Neuronal stem cell (in vitro differentiated cells): ENCODE data around the gene ADGRG2.

Source experiments
- DNase-seq: peaks from one replicate; pipeline ENCODE4 v3.0.0-alpha.2; 2013; ENCODE audit warnings: low spot score
- H2AFZ ChIP-seq: one replicate; pipeline ENCODE4 v1.6.1; 2013; ENCODE audit warnings: mild to moderate bottlenecking, low read length, inconsistent platforms
- H2AK5ac ChIP-seq: 2 replicates; pipeline ENCODE4 v1.6.1; 2013; ENCODE audit warnings: low read depth, mild to moderate bottlenecking, inconsistent platforms, low read length, moderate library complexity, mixed read lengths
- H2BK120ac ChIP-seq: 2 replicates; pipeline ENCODE4 v1.6.1; 2013; ENCODE audit warnings: low read depth, mild to moderate bottlenecking, inconsistent platforms, low read length, moderate library complexity, mixed read lengths
- H2BK12ac ChIP-seq: one replicate; pipeline ENCODE4 v1.6.1; 2013; ENCODE audit warnings: low read length, inconsistent platforms
- H2BK15ac ChIP-seq: 2 replicates; pipeline ENCODE4 v1.6.1; 2013; ENCODE audit warnings: mild to moderate bottlenecking, low read length, inconsistent platforms, mixed read lengths
- H2BK5ac ChIP-seq: one replicate; pipeline ENCODE4 v1.6.1; 2013; ENCODE audit warnings: inconsistent platforms, mild to moderate bottlenecking, low read length, moderate library complexity
- H3K14ac ChIP-seq: one replicate; pipeline ENCODE4 v1.6.1; 2013; ENCODE audit warnings: low read length, inconsistent platforms
- H3K18ac ChIP-seq: 2 replicates; pipeline ENCODE4 v1.6.1; 2013; ENCODE audit warnings: low read length, inconsistent platforms
- H3K23ac ChIP-seq: 2 replicates; pipeline ENCODE4 v1.6.1; 2013; ENCODE audit warnings: low read depth, mild to moderate bottlenecking, mixed read lengths, low read length, inconsistent platforms; ENCODE audit not compliant: poor library complexity
- H3K27ac ChIP-seq: replicated peaks from 3 replicates; pipeline ENCODE4 v1.5.1; 2013; ENCODE audit warnings: low read length, inconsistent platforms
- H3K27me3 ChIP-seq, 3 experiments: 2 replicates each; pipeline ENCODE4 v1.6.1; 2013; ENCODE audit warnings: low read length in 3 of 3, mild to moderate bottlenecking in 2 of 3, inconsistent platforms in 1 of 3, low read depth in 1 of 3, mixed read lengths in 1 of 3, moderate library complexity in 1 of 3; ENCODE audit not compliant: control insufficient read depth in 3 of 3, insufficient read depth in 3 of 3
- H3K36me3 ChIP-seq, 2 donors: replicated peaks in 1 of 2; 2 replicates each; pipeline ENCODE4 v1.6.1; 2013; ENCODE audit warnings: low read length in 2 of 2; ENCODE audit not compliant: control insufficient read depth in 2 of 2, insufficient read depth in 2 of 2
- H3K4ac ChIP-seq: 2 replicates; pipeline ENCODE4 v1.6.1; 2013; ENCODE audit warnings: inconsistent platforms, mild to moderate bottlenecking, low read length, moderate library complexity
- H3K4me1 ChIP-seq, 2 donors: 1 replicate in 1 of 2; 2 replicates in 1 of 2; pipeline ENCODE4 v1.6.1; 2013; ENCODE audit warnings: low read length in 2 of 2, low read depth in 1 of 2; ENCODE audit not compliant: control insufficient read depth in 2 of 2, insufficient read depth in 1 of 2
- H3K4me2 ChIP-seq: one replicate; pipeline ENCODE4 v1.6.1; 2013; ENCODE audit warnings: mild to moderate bottlenecking, low read length, inconsistent platforms; ENCODE audit not compliant: insufficient read depth, poor library complexity, severe bottlenecking
- H3K4me3 ChIP-seq, 2 donors: 2 replicates each; pipeline ENCODE4 v1.5.1; 2013; ENCODE audit warnings: low read length in 2 of 2, mild to moderate bottlenecking in 2 of 2, inconsistent platforms in 1 of 2, moderate library complexity in 1 of 2
- H3K79me1 ChIP-seq: one replicate; pipeline ENCODE4 v1.6.1; 2013; ENCODE audit warnings: low read depth, mild to moderate bottlenecking, inconsistent platforms, low read length, moderate library complexity
- H3K9ac ChIP-seq: one replicate; pipeline ENCODE4 v1.6.1; 2013; ENCODE audit warnings: mild to moderate bottlenecking, low read depth, low read length, inconsistent platforms; ENCODE audit not compliant: poor library complexity
- H3K9me3 ChIP-seq, 2 donors: replicated peaks in 1 of 2; 2 replicates each; pipeline versions ENCODE3 to v1.6.1; 2013; ENCODE audit warnings: low read length in 2 of 2, mild to moderate bottlenecking in 2 of 2, inconsistent platforms in 1 of 2, low read depth in 1 of 2, mixed read lengths in 1 of 2, moderate library complexity in 1 of 2; ENCODE audit not compliant: control insufficient read depth in 2 of 2, insufficient read depth in 1 of 2
- H4K8ac ChIP-seq: one replicate; pipeline ENCODE4 v1.6.1; 2013; ENCODE audit warnings: low read depth, mild to moderate bottlenecking, inconsistent platforms, low read length, moderate library complexity
- H4K91ac ChIP-seq: one replicate; pipeline ENCODE4 v1.6.1; 2013; ENCODE audit warnings: low read length, low read depth, mild to moderate bottlenecking, inconsistent platforms; ENCODE audit not compliant: poor library complexity
- WGBS, 2 donors: extraction: QIAGEN DNeasy Blood & Tissue Kit; methylation state at CpG; one replicate each; pipeline ENCODE4 v1.1.7; 2013; ENCODE audit warnings: missing lambda C conversion rate in 2 of 2, mixed read lengths in 1 of 2; ENCODE audit not compliant: insufficient read length in 2 of 2, insufficient replicate concordance in 1 of 2; ENCODE audit errors: extremely low coverage in 2 of 2; 5-methylcytosine and 5-hydroxymethylcytosine counted together

ADGRG2 gene

GRCh38 chrX:18964026-18964425 lies 158.2 kb downstream of the ADGRG2 start:
- H3K9ac ChIP-seq: no peak overlapping the region
- no peak overlapping the region for H2BK15ac ChIP-seq
- no peaks in the 10 kb centered on the region for H3K27me3 ChIP-seq
- H3K23ac ChIP-seq: no peak overlapping the region
- no peak for DNase-seq
- H2BK120ac ChIP-seq: no peak overlapping the region
- no peak overlapping the region for H2AK5ac ChIP-seq
- H3K36me3 ChIP-seq: no peaks in the 10 kb centered on the region
- no peaks in the 10 kb centered on the region for H3K79me1 ChIP-seq
- H4K8ac ChIP-seq: no peak overlapping the region
- no peak overlapping the region for H3K27ac ChIP-seq
- H3K14ac ChIP-seq: no peak overlapping the region
- no peak overlapping the region for H3K18ac ChIP-seq
- no peaks in the 10 kb centered on the region for H3K4me1 ChIP-seq
- WGBS, 2 donors: no CpG with 5 or more reads among the region's 4 CpGs
- no peaks in the 10 kb centered on the region for H3K9me3 ChIP-seq
- H3K4me3 ChIP-seq: no peak overlapping the region
- no peak overlapping the region for H3K4me2 ChIP-seq
- H2AFZ ChIP-seq: no peak overlapping the region
- no peak overlapping the region for H4K91ac ChIP-seq
- H3K4ac ChIP-seq: no peak overlapping the region
- H2BK5ac ChIP-seq: no peak overlapping the region
- H2BK12ac ChIP-seq: no peak overlapping the region

DNA sequence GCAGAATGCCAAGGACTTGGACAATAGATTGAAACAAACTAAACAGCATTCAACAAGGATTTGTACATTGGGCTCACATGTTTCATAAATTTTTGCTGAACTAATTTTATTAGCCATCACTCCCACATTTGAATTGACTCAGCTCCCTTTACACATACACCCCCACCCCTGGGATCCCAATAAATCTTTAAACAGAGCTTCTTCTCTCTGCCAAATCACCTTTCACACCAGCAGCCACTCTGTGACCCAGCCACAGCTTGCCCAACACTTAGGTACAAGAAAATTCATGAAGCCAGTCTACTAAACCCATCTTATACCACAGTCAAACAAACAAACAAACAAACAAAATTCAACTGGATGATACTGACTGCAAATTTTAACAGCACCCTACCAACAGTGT lies 159.9 kb downstream of the ADGRG2 start:
- H3K4me1 ChIP-seq: no peaks in the 10 kb centered on the region
- H3K23ac ChIP-seq: no peak overlapping the region

GRCh38 chrX:18961686-18962085 lies 160.6 kb downstream of the ADGRG2 start:
- no peak overlapping the region for H2BK15ac ChIP-seq
- WGBS, 2 donors: no CpG with 5 or more reads among the region's 2 CpGs
- H2BK120ac ChIP-seq: no peak overlapping the region

More for the DNA sequence above, 159.9 kb downstream of the ADGRG2 start:
- Histone ChIP-seq H3K18ac (no peak overlapping the region), H4K91ac (no peak overlapping the region), H3K4me3 (no peak overlapping the region), H2BK5ac (no peak overlapping the region), H3K9me3 (no peaks in the 10 kb centered on the region), H3K27me3 (no peaks in the 10 kb centered on the region), H4K8ac (no peak overlapping the region), H3K36me3 (no peaks in the 10 kb centered on the region), H3K14ac (no peak overlapping the region), H3K79me1 (no peaks in the 10 kb centered on the region), H3K4me2 (no peak overlapping the region), H3K27ac (no peak overlapping the region), H2AK5ac (no peak overlapping the region), H2BK15ac (no peak overlapping the region), H2BK120ac (no peak overlapping the region), H3K9ac (no peak overlapping the region), H2AFZ (no peak overlapping the region), H3K4ac (no peak overlapping the region), H2BK12ac (no peak overlapping the region)
- no peak for DNase-seq

GRCh38 chrX:18956303-18957032 lies 165.8 kb downstream of the ADGRG2 start:
- no CpG with 5 or more reads among the region's 7 CpGs for WGBS, 2 donors
- H2BK15ac ChIP-seq: no peak overlapping the region

More at GRCh38 chrX:18961686-18962085, 160.6 kb downstream of the ADGRG2 start:
- no peak overlapping the region for H3K27ac ChIP-seq
- H4K91ac ChIP-seq: no peak overlapping the region
- no peak overlapping the region for H3K4ac ChIP-seq
- H3K23ac ChIP-seq: no peak overlapping the region
- no peaks in the 10 kb centered on the region for H3K36me3 ChIP-seq
- no peak overlapping the region for H2BK12ac ChIP-seq
- H3K18ac ChIP-seq: no peak overlapping the region
- H3K9me3 ChIP-seq: no peaks in the 10 kb centered on the region
- DNase-seq: no peak
- no peaks in the 10 kb centered on the region for H3K27me3 ChIP-seq
- H3K79me1 ChIP-seq: no peaks in the 10 kb centered on the region
- H3K4me2 ChIP-seq: no peak overlapping the region
- no peak overlapping the region for H2AFZ ChIP-seq
- no peak overlapping the region for H3K14ac ChIP-seq
- H3K9ac ChIP-seq: no peak overlapping the region
- no peak overlapping the region for H2BK5ac ChIP-seq
- no peak overlapping the region for H4K8ac ChIP-seq
- no peaks in the 10 kb centered on the region for H3K4me1 ChIP-seq
- no peak overlapping the region for H3K4me3 ChIP-seq
- H2AK5ac ChIP-seq: no peak overlapping the region

More at GRCh38 chrX:18956303-18957032, 165.8 kb downstream of the ADGRG2 start:
- no peak overlapping the region for H3K4me3 ChIP-seq
- no peak overlapping the region for H3K14ac ChIP-seq
- H3K79me1 ChIP-seq: no peaks in the 10 kb centered on the region
- no peaks in the 10 kb centered on the region for H3K36me3 ChIP-seq
- no peak overlapping the region for H2AK5ac ChIP-seq
- H3K4me1 ChIP-seq: no peaks in the 10 kb centered on the region
- H2AFZ ChIP-seq: no peak overlapping the region
- H3K4me2 ChIP-seq: no peak overlapping the region
- no peak for DNase-seq
- no peak overlapping the region for H2BK12ac ChIP-seq
- no peak overlapping the region for H4K8ac ChIP-seq
- H3K27ac ChIP-seq: no peak overlapping the region
- no peak overlapping the region for H3K23ac ChIP-seq
- H3K18ac ChIP-seq: no peak overlapping the region
- no peaks in the 10 kb centered on the region for H3K9me3 ChIP-seq
- no peak overlapping the region for H4K91ac ChIP-seq
- no peak overlapping the region for H3K9ac ChIP-seq
- H2BK5ac ChIP-seq: no peak overlapping the region
- no peak overlapping the region for H3K4ac ChIP-seq
- H2BK120ac ChIP-seq: no peak overlapping the region
- no peaks in the 10 kb centered on the region for H3K27me3 ChIP-seq
